A673 (cell line): Measurements from ENCODE around the gene CCDC27. TPM values are rescaled to one million over a fixed set of nuclear protein-coding genes. Genes with fewer than 3 reads are reported as not detected.

ENCODE experiments used
- BruUV-seq: library from RNA; stranded (reverse); fragments of 400-500 nt; replicated peaks from 2 replicates; lab custom pipeline; 2021; lab: Mats Ljungman, UMichigan
- CTCF ChIA-PET: fragments of 300-600 bp; sonication (Branson Sonifier 250); formaldehyde crosslinking; loops from one replicate; lab custom pipeline; 2022; ENCODE audit warnings: antibody characterized with exemption; lab: Charles Lee
- POLR2A ChIA-PET: fragments of 300-600 bp; sonication (Branson Sonifier 250); formaldehyde crosslinking; loops from one replicate; lab custom pipeline; 2022; ENCODE audit warnings: antibody characterized with exemption; ENCODE audit not compliant: low non-redundant PET; lab: Charles Lee
- DNase-seq: peaks from one replicate; pipeline ENCODE4 v3.0.0-alpha.2; 2015; ENCODE audit warnings: low spot score
- H3K27ac ChIP-seq: fragments of 200-600 bp; sonication (generic); 2 replicates; pipeline ENCODE4 v1.5.1; 2016; ENCODE audit warnings: mixed run types, low read depth, mild to moderate bottlenecking, mixed read lengths, antibody characterized with exemption, low read length; ENCODE audit not compliant: poor library complexity, severe bottlenecking
- H3K27me3 ChIP-seq: fragments of 200-600 bp; sonication (generic); replicated peaks from 2 replicates; pipeline ENCODE4 v1.6.1; 2017; ENCODE audit warnings: mixed run types, low read depth, mild to moderate bottlenecking, mixed read lengths, antibody characterized with exemption, low read length; ENCODE audit not compliant: insufficient read depth, poor library complexity
- H3K36me3 ChIP-seq: fragments of 200-600 bp; sonication (generic); 2 replicates; pipeline ENCODE4 v1.6.1; 2016; ENCODE audit warnings: mixed run types, mild to moderate bottlenecking, mixed read lengths, antibody characterized with exemption, low read length; ENCODE audit not compliant: insufficient read depth, poor library complexity, severe bottlenecking
- H3K4me1 ChIP-seq: fragments of 200-600 bp; sonication (generic); 2 replicates; pipeline ENCODE4 v1.6.1; 2017; ENCODE audit warnings: mixed run types, mild to moderate bottlenecking, mixed read lengths, antibody characterized with exemption, low read length; ENCODE audit not compliant: insufficient read depth, poor library complexity, severe bottlenecking
- H3K4me3 ChIP-seq: fragments of 200-600 bp; sonication (generic); 2 replicates; pipeline ENCODE4 v1.5.1; 2016; ENCODE audit warnings: low read depth, mixed run types, mild to moderate bottlenecking, mixed read lengths, low read length; ENCODE audit not compliant: poor library complexity, severe bottlenecking
- H3K9me3 ChIP-seq: fragments of 200-600 bp; sonication (generic); 2 replicates; pipeline ENCODE4 v1.6.1; 2016; ENCODE audit warnings: mixed run types, low read depth, mild to moderate bottlenecking, mixed read lengths, antibody characterized with exemption, low read length; ENCODE audit not compliant: poor library complexity, severe bottlenecking
- CTCF ChIP-seq: fragments of 300-800, 200-600 bp; sonication (generic); conservative IDR thresholded peaks from 2 replicates; pipeline ENCODE4 v1.5.1; 2017; ENCODE audit warnings: low read depth, mild to moderate bottlenecking, antibody characterized with exemption, low read length, moderate library complexity, mixed read lengths
- EZH2 ChIP-seq: fragments of 200-600 bp; sonication (generic); IDR thresholded peaks from 2 replicates; pipeline ENCODE4 v1.6.1; 2017; ENCODE audit warnings: borderline replicate concordance, low read depth, mild to moderate bottlenecking, mixed read lengths, antibody characterized with exemption, low read length; ENCODE audit not compliant: poor library complexity, severe bottlenecking
- intact Hi-C: fragments of 100-400 bp; cut with micrococcal nuclease; formaldehyde crosslinking; loops from one replicate; pipeline ENCODE4 v1.10.0; 2022; ENCODE audit not compliant: unreplicated experiment
- total RNA-seq: library from RNA; stranded (reverse); gene quantifications from 2 replicates; pipeline ENCODE4 v1.2.3, GENCODE V29; 2021

CCDC27 gene
- total RNA-seq, 1 experiment from 2014 or later: not detected

- Histone ChIP-seq H3K36me3 (no peaks in the 10 kb centered on the region), H3K4me1 (no peaks in the 10 kb centered on the region), H3K9me3 (no peaks in the 10 kb centered on the region), H3K4me3 (no peak overlapping the region), H3K27me3 (no peaks in the 10 kb centered on the region), H3K27ac (no peak overlapping the region)
- ChIA-PET POLR2A (no interaction called here), CTCF (no interaction called here)
- no peak for DNase-seq
- intact Hi-C loops: no loop called here
- BruUV-seq: no TSS peak
- no peak for TF ChIP-seq CTCF
- TF ChIP-seq EZH2: no peak
These were observed 42.0 kb upstream of the CCDC27 start for GRCh38 chr1:3710251-3710650.

GRCh38 chr1:3711381-3711779, 40.9 kb upstream of the CCDC27 start:
- ChIA-PET CTCF (interaction anchor here (0.7 kb wide), 1 partner anchor 13 kb away, joined by 3 read pairs; no protein-coding TSS in a partner anchor), POLR2A (no interaction called here)
- Histone ChIP-seq H3K36me3 (no peaks in the 10 kb centered on the region), H3K27ac (no peak overlapping the region), H3K4me1 (no peaks in the 10 kb centered on the region), H3K9me3 (no peaks in the 10 kb centered on the region), H3K27me3 (no peaks in the 10 kb centered on the region), H3K4me3 (no peak overlapping the region)
- BruUV-seq: no TSS peak
- TF ChIP-seq CTCF: no peak
- no peak for TF ChIP-seq EZH2
- DNase-seq: no peak
- intact Hi-C loops: no loop called here

GRCh38 chr1:3711780-3712451, 40.3 kb upstream of the CCDC27 start:
- Histone ChIP-seq H3K9me3 (no peaks in the 10 kb centered on the region), H3K27ac (no peak overlapping the region), H3K4me1 (peaks cover 2% of the 10 kb centered on the region), H3K36me3 (no peaks in the 10 kb centered on the region), H3K4me3 (no peak overlapping the region), H3K27me3 (no peaks in the 10 kb centered on the region)
- no peak for DNase-seq
- no TSS peak for BruUV-seq
- ChIA-PET POLR2A (no interaction called here), CTCF (interaction anchor here (0.7 kb wide), 1 partner anchor 13 kb away, joined by 3 read pairs; no protein-coding TSS in a partner anchor)
- TF ChIP-seq CTCF: no peak
- TF ChIP-seq EZH2: no peak
- intact Hi-C loops: no loop called here
